ENCODE results near the gene MMP15.
A peak's percentile ranks its signal among the peaks of the same experiment; 100 is the strongest.
"Not testable (repeated sequence)": the region's sequence is repeated elsewhere in the genome, so short reads cannot be mapped to it uniquely, and the experiment has no call there.

Gene MMP15

GRCh38 chr16:57997176-57997527 is 28.4 kb upstream of the MMP15 start:
- no peak for DNase-seq

- DNase-seq, result no peak
Measured at GRCh38 chr16:57997528-57998265, 27.9 kb upstream of the MMP15 start.

GRCh38 chr16:57998486-57998885 is 27.1 kb upstream of the MMP15 start:
- peak; percentile 71 to 76 for DNase-seq

GRCh38 chr16:57998992-57999365 is 26.6 kb upstream of the MMP15 start:
- DNase-seq, result no peak

- DNase-seq, result peak in 1 of 2 experiments; percentile 45
Measured at GRCh38 chr16:57999366-57999970, 26.1 kb upstream of the MMP15 start.

- peak in 1 of 2 experiments; percentile 30 for DNase-seq
Measured at GRCh38 chr16:57999971-58000705, 25.4 kb upstream of the MMP15 start, which contains the start of gene ZNF319. Gene ZNF319 (minus strand): TSS chr16:58000672. CDS start chr16:57998265, 2,407 bp downstream.

- DNase-seq, result peak; percentile 79 to 82
Measured at GRCh38 chr16:58000706-58001676, 24.6 kb upstream of the MMP15 start, which contains the start of gene USB1. Gene USB1 (plus strand): TSS chr16:58001407. CDS start chr16:58001484, 77 bp downstream.

- no peak for DNase-seq
Measured at GRCh38 chr16:58001781-58002415, 23.7 kb upstream of the MMP15 start.

GRCh38 chr16:58002416-58002800 is 23.1 kb upstream of the MMP15 start:
- DNase-seq, result no peak

- DNase-seq, result no peak
Measured at GRCh38 chr16:58002936-58003335, 22.6 kb upstream of the MMP15 start.

GRCh38 chr16:58004736-58005135 is 20.8 kb upstream of the MMP15 start:
- DNase-seq, result not testable (repeated sequence)

GRCh38 chr16:58009856-58010416 is 15.6 kb upstream of the MMP15 start:
- no peak for DNase-seq

- no peak for DNase-seq
Measured at GRCh38 chr16:58010886-58011285, 14.7 kb upstream of the MMP15 start.

GRCh38 chr16:58011652-58012051 is 13.9 kb upstream of the MMP15 start:
- no peak for DNase-seq

GRCh38 chr16:58012481-58012880 is 13.1 kb upstream of the MMP15 start:
- DNase-seq, result no peak

GRCh38 chr16:58013201-58013956 is 12.2 kb upstream of the MMP15 start:
- no peak for DNase-seq

GRCh38 chr16:58016840-58017446 is 8.6 kb upstream of the MMP15 start:
- DNase-seq, result no peak

GRCh38 chr16:58018803-58019202 is 6.8 kb upstream of the MMP15 start:
- DNase-seq, result no peak

GRCh38 chr16:58019866-58020538 is 5.6 kb upstream of the MMP15 start:
- no peak for DNase-seq
